ENCODE measurements around the gene ZYG11B. TPM values are rescaled to one million over a fixed set of nuclear protein-coding genes. Genes with fewer than 3 reads are reported as not detected.
A peak's percentile ranks its signal among the peaks of the same experiment; 100 is the strongest.
"Not testable (repeated sequence)": the region's sequence is repeated elsewhere in the genome, so short reads cannot be mapped to it uniquely, and the experiment has no call there.

ZYG11B gene
- total and polyA plus RNA-seq, 3 donors from 2014 or later = 17.7 to 76.6 (median 73.1) TPM

DNA sequence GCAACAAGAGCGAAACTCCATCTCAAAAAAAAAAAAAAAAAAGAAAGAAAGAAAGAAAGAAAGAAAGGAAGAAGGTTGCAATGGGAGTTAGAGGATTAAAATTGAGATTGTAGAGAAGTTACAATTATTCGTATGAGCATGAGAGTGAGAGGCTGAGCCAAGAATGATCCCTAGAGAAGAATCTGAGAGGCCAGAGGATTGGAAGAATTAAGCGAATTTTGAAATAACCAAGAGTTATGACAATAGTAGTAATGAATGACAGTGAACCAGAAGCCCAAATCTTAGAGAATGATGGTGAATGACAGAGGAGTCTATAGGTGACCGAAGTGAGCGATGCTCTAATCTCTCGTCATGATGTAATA lies 369 bp upstream of the ZYG11B start:
- intact Hi-C loops (cut with DNase I; ENCODE audit: low total_unique reads) = no loop called here
- Histone ChIP-seq H3K36me3 (ENCODE audit: low read depth, missing control alignments) (no peaks in the 10 kb centered on the region), H3K9me3 (no peaks in the 10 kb centered on the region), H3K27ac (peak overlapping the region in 1 of 2 donors; percentile 91), H3K4me1 (peaks cover 22% of the 10 kb centered on the region), H3K27me3 (no peaks in the 10 kb centered on the region), H3K4me3 (peak overlapping the region; percentile 94 to 95)
- TF ChIP-seq, protein P1, sequence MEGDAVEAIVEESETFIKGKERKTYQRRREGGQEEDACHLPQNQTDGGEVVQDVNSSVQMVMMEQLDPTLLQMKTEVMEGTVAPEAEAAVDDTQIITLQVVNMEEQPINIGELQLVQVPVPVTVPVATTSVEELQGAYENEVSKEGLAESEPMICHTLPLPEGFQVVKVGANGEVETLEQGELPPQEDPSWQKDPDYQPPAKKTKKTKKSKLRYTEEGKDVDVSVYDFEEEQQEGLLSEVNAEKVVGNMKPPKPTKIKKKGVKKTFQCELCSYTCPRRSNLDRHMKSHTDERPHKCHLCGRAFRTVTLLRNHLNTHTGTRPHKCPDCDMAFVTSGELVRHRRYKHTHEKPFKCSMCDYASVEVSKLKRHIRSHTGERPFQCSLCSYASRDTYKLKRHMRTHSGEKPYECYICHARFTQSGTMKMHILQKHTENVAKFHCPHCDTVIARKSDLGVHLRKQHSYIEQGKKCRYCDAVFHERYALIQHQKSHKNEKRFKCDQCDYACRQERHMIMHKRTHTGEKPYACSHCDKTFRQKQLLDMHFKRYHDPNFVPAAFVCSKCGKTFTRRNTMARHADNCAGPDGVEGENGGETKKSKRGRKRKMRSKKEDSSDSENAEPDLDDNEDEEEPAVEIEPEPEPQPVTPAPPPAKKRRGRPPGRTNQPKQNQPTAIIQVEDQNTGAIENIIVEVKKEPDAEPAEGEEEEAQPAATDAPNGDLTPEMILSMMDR (IDR thresholded peaks at IDR 0.05) = no peak
- TF ChIP-seq POLR2A (IDR thresholded peaks at IDR 0.05) = no peak
- DNase-seq = no peak
- 2 to 6% methylated on average over 5 to 6 of the region's 6 CpGs for WGBS, 2 donors

DNA sequence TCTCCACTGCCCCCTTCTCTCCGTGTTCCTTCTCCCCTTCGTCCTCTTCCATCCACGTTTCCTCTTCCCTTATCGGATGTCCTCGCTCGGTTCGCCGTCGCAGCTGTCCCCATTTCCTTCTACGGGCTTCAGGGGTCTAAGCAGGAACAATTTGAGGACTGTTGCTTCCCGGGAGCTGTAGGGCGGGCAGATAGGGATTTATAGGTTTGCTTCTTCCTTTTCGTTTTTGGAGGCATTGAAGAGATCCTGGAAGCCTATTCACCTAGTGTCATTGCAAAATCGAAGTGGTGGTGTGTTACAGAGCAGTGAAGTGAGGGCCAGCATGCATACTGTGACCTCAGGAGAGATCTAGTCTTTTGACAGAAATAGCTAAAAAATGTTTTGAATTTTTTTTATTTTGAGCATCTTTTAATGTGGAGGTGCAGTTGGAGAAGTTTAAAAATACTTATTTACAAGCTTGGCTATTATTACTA lies 897 bp downstream of the ZYG11B start:
- Histone ChIP-seq H3K27ac (peak overlapping the region; percentile 88 to 91), H3K9me3 (no peaks in the 10 kb centered on the region), H3K4me1 (peaks cover 22% of the 10 kb centered on the region), H3K36me3 (ENCODE audit: low read depth, missing control alignments) (no peaks in the 10 kb centered on the region), H3K27me3 (no peaks in the 10 kb centered on the region), H3K4me3 (peak overlapping the region; percentile 94 to 95)
- TF ChIP-seq, protein P1 (IDR thresholded peaks at IDR 0.05) = no peak
- no peak for TF ChIP-seq POLR2A (IDR thresholded peaks at IDR 0.05)
- intact Hi-C loops (cut with DNase I; ENCODE audit: low total_unique reads) = no loop called here
- no peak for DNase-seq
- WGBS, 2 donors = 0 to 1% methylated on average over 14 of the region's 14 CpGs

DNA sequence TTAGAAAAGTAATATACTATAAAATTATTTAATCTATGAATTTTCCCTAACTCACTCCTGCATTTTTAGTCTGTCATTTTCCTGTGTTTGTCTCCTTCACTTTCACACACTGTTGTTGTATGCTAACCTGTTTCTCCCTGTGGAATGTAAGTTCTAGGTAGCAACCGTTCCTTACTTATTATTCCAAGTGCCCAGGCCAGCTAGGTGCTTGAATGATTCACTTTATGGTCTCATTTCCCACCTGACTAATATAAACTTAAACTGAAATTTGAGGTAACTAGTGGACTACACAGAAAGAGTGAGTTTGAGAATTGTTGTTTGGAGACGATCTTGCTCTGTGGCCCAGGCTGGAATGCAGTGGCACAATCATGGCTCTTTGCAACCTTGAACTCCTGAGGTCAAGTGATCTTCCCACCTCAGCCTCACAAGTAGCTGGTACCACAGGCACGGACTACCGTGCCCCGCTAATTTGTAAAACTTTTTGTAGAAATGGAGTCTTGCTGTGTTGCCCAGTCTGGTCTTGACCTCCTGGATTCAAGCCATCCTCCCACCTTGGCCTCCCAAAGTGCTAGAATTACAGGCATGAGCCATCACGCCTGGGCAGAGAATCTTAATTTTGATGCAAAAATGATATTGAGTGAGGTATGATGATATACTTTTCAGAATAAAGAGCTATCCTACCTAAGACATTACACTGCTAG lies 1.9 kb downstream of the ZYG11B start:
- Histone ChIP-seq H3K4me1 (peaks cover 22% of the 10 kb centered on the region), H3K27ac (peak overlapping the region in 1 of 2 donors; percentile 91), H3K9me3 (no peaks in the 10 kb centered on the region), H3K36me3 (ENCODE audit: low read depth, missing control alignments) (no peaks in the 10 kb centered on the region), H3K27me3 (no peaks in the 10 kb centered on the region), H3K4me3 (peak overlapping the region in 1 of 2 donors; percentile 94)
- WGBS, 2 donors = 55 to 58% methylated on average over 6 of the region's 6 CpGs
- TF ChIP-seq POLR2A (IDR thresholded peaks at IDR 0.05) = no peak
- TF ChIP-seq, protein P1 (IDR thresholded peaks at IDR 0.05) = no peak
- DNase-seq = no peak
- intact Hi-C loops (cut with DNase I; ENCODE audit: low total_unique reads) = no loop called here

DNA sequence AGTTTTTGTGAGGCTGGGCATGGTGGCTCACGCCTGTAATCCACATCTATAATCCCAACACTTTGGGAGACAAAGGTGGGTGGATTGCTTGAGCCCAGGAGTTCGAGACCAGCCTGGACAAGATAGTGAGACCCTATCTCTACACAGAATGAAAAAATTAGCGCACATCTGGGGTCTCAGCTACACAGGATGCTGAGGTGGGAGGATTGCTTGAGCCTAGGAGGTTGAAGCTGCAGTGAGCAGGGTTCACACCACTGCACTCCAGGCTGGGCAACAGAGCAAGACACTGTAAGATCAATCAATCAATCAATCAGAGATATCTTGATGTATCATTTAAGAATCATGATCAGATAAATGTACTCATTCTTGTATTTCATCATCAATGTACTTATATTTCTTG lies 7.1 kb downstream of the ZYG11B start:
- no peak overlapping the region for H3K27ac ChIP-seq
- TF ChIP-seq, protein P1 (IDR thresholded peaks at IDR 0.05) = no peak
- no peak for TF ChIP-seq POLR2A (IDR thresholded peaks at IDR 0.05)
- 85 to 87% methylated on average over 3 of the region's 3 CpGs for WGBS, 2 donors

DNA sequence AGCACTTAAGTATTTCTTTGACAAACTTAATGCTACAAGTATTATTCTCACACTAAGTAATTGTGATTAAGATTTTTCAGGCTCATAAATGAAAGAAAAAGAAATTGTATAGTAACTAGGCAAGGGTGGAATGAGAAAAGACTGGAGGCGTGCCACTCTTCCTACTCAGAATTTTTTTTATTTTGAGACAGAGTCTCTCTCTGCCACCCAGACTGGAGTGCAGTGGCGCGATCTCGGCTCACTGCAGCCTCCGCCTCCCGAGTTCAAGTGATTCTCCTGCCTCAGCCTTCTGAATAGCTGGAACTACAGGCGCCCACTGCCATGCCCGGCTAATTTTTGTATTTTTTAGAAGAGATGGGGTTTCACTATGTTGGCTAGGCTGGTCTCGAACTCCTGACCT lies 9.1 kb downstream of the ZYG11B start:
- not testable (repeated sequence) for DNase-seq

More for the DNA sequence above, 7.1 kb downstream of the ZYG11B start:
- Histone ChIP-seq H3K9me3 (no peaks in the 10 kb centered on the region), H3K27me3 (no peaks in the 10 kb centered on the region), H3K36me3 (ENCODE audit: low read depth, missing control alignments) (no peaks in the 10 kb centered on the region), H3K4me1 (peaks cover 24% of the 10 kb centered on the region), H3K4me3 (no peak overlapping the region)
- intact Hi-C loops (cut with DNase I; ENCODE audit: low total_unique reads) = no loop called here
- no peak for DNase-seq

More for the DNA sequence above, 9.1 kb downstream of the ZYG11B start:
- H3K27me3 ChIP-seq; intact Hi-C loops (cut with DNase I; ENCODE audit: low total_unique reads); H3K4me3 ChIP-seq; H3K9me3 ChIP-seq; H3K36me3 ChIP-seq (ENCODE audit: low read depth, missing control alignments): not testable (repeated sequence)
- peaks cover 19% of the 10 kb centered on the region for H3K4me1 ChIP-seq
- H3K27ac ChIP-seq = peak overlapping the region; percentile 7 to 61
- WGBS, 2 donors = 72 to 77% methylated on average over 9 of the region's 9 CpGs
